ENCODE data around the gene GDF10. TPM values are rescaled to one million over a fixed set of nuclear protein-coding genes. Genes with fewer than 3 reads are reported as not detected.

Gene GDF10
- polyA plus RNA-seq, 1 experiment = not detected

- ChIA-PET CTCF (no interaction called here), POLR2A (no interaction called here)
- no peak for DNase-seq (ENCODE audit: low read depth)
- no peak overlapping the region for H3K4me3 ChIP-seq (ENCODE audit: low read depth, low read length)
- H3K27me3 ChIP-seq (ENCODE audit: control insufficient read depth, insufficient read depth, low read length) = peaks cover 8% of the 10 kb centered on the region
- no peak for TF ChIP-seq CTCF (IDR thresholded peaks at IDR 0.05; ENCODE audit: insufficient read depth, low read depth, low read length)
- H3K36me3 ChIP-seq (ENCODE audit: control insufficient read depth, insufficient read depth, low read length) = no peaks in the 10 kb centered on the region
These were observed 36.6 kb downstream of the GDF10 start for GRCh38 chr10:47336387-47337134.

- ChIA-PET CTCF (no interaction called here), POLR2A (no interaction called here)
- Histone ChIP-seq H3K36me3 (ENCODE audit: control insufficient read depth, insufficient read depth, low read length) (no peaks in the 10 kb centered on the region), H3K4me3 (ENCODE audit: low read depth, low read length) (no peak overlapping the region), H3K27me3 (ENCODE audit: control insufficient read depth, insufficient read depth, low read length) (peaks cover 8% of the 10 kb centered on the region)
- no peak for DNase-seq (ENCODE audit: low read depth)
- TF ChIP-seq CTCF (IDR thresholded peaks at IDR 0.05; ENCODE audit: insufficient read depth, low read depth, low read length) = no peak
These were observed 37.3 kb downstream of the GDF10 start for GRCh38 chr10:47337310-47337709.

GRCh38 chr10:47339186-47339735, 39.3 kb downstream of the GDF10 start:
- Histone ChIP-seq H3K4me3 (ENCODE audit: low read depth, low read length) (no peak overlapping the region), H3K27me3 (ENCODE audit: control insufficient read depth, insufficient read depth, low read length) (peaks cover 8% of the 10 kb centered on the region), H3K36me3 (ENCODE audit: control insufficient read depth, insufficient read depth, low read length) (no peaks in the 10 kb centered on the region)
- no peak for DNase-seq (ENCODE audit: low read depth)
- CTCF ChIA-PET = interaction anchor here (0.7 to 2.3 kb wide), 7 partner anchors 7 to 346 kb away, joined by 3 to 17 read pairs (median 11); no protein-coding TSS in a partner anchor
- TF ChIP-seq CTCF (IDR thresholded peaks at IDR 0.05; ENCODE audit: insufficient read depth, low read depth, low read length) = no peak
- POLR2A ChIA-PET = no interaction called here

GRCh38 chr10:47339759-47340607, 40.0 kb downstream of the GDF10 start:
- H3K4me3 ChIP-seq (ENCODE audit: low read depth, low read length) = no peak overlapping the region
- CTCF ChIA-PET = interaction anchor here (0.8 to 2.3 kb wide), 12 partner anchors 8 to 347 kb away, joined by 3 to 17 read pairs (median 5); no protein-coding TSS in a partner anchor
- H3K27me3 ChIP-seq (ENCODE audit: control insufficient read depth, insufficient read depth, low read length) = peaks cover 9% of the 10 kb centered on the region
- no peak for TF ChIP-seq CTCF (IDR thresholded peaks at IDR 0.05; ENCODE audit: insufficient read depth, low read depth, low read length)
- POLR2A ChIA-PET = no interaction called here
- H3K36me3 ChIP-seq (ENCODE audit: control insufficient read depth, insufficient read depth, low read length) = no peaks in the 10 kb centered on the region
- no peak for DNase-seq (ENCODE audit: low read depth)
